ENCODE data around the gene ZNF727. TPM values are rescaled to one million over a fixed set of nuclear protein-coding genes. Genes with fewer than 3 reads are reported as not detected.
"Not testable (repeated sequence)": the region's sequence is repeated elsewhere in the genome, so short reads cannot be mapped to it uniquely, and the experiment has no call there.

Gene ZNF727
- total RNA-seq = 6.8 TPM

DNA sequence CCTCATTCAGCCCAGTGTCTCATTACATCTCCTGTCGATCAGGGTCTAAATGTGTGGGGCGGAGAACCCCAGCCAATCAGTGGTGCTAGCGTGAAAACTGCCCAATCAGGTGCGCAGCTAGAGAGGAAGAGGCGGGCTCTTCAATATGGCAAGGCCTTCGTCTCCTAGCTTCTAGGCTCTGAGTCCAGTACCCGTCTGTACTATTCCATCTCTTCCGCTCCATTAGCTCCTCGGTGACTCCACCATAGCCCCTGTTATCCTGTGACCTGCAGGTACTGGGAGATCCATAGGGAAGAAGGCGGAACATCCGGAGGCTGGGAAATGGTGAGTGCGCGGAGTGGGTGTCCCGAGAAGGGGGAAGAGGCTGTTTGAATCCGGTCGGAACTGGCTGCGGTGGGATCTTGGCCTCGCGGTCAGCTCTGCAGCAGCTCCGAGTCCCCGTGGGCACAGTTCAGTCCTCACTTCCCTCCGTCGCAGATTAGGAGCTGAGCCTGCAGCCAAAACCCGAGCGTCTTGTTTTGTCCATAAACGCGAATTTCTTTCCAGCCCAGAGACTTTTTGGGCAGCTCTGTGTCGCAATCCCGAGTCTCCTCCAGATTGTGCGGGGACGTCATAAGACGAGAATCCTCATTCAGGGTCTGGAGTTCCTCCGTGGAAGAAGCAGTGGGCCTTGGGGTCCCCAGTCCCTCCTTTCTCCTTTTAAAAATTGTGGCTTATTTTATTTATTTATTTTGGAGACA lies at the start of gene ZNF727:
Gene ZNF727, plus strand, starts transcription at position 134 of the 740 bp plus-strand sequence. Its CDS starts 188 bp downstream, at position 322.
- intact Hi-C loops (cut with DNase I) = no loop called here
- ATAC-seq = peak; percentile 99
- DNase-seq (ENCODE audit: low spot score) = peak; percentile 79

DNA sequence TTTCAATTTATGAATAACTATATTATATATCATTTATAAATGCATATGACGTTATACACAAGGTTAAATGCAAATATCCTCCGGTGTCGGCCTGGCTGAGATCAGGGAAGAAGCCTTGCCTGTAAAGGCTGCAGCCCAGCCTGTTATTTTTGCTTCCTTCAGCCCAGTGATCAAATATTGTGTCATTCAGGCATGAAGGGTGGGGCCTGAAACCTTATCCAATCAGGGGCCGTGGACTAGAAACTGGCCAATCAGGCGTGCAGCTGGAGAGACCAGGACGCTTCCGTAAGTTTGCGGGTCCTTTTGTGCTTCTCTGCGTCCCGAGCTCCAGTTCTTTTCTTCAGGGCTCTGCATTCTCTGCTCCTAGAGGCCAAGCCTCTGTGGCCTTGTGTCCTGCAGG lies 46.7 kb upstream of the ZNF727 start, which contains the start of gene ZNF722:
Gene ZNF722, plus strand, starts transcription at position 301 of the 400 bp plus-strand sequence. CDS start 113 bp downstream, outside the sequence.
- ATAC-seq (no peak), DNase-seq (ENCODE audit: low spot score) (no peak)
- intact Hi-C loops (cut with DNase I) = no loop called here

- DNase-seq (ENCODE audit: low spot score); ATAC-seq; intact Hi-C loops (cut with DNase I): not testable (repeated sequence)
Observed at GRCh38 chr7:64015496-64015895, 29.7 kb upstream of the ZNF727 start.

- DNase-seq (ENCODE audit: low spot score) = no peak
- intact Hi-C loops (cut with DNase I) = no loop called here
- ATAC-seq = no peak
Observed at GRCh38 chr7:64035388-64035787, 9.8 kb upstream of the ZNF727 start.

DNA sequence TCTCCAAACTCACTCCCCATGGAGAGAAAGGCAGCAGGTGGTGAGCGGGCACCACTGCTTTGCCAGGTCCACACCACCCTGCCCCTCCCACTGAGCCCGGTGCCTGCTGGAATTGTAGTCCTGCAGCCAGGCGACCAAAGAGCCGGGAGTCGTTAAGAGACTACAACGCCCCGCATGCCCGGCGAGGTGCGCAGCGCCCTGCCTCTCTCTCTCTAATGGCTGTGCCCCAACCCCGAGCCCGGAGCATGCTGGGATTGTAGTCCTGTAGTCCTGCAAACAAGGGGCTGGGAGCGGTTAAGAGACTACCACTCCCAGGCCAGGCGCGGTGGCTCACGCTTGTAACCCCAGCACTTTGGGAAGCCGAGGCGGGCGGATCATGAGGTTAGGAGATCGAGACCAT lies 8.1 kb upstream of the ZNF727 start:
- intact Hi-C loops (cut with DNase I) = no loop called here
- no peak for DNase-seq (ENCODE audit: low spot score)
- ATAC-seq = peak; percentile 45

DNA sequence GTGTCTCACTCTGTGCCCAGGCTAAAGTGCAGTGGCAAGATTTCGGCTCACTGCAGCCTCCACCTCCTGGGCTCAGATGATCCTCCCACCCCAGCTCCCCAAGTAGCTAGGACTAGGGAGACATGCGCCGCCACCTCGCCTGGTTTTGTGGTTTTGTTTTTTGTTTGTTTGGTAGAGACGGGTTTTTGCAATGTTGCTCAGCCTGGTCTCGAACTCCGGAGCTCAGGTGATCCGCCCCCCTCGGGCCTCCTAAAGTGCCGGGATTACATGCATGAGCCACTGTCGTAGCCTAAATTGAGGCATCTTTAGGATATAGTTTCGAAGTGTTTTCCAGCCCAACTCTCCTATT lies 781 bp downstream of the ZNF727 start:
- ATAC-seq (no peak), DNase-seq (ENCODE audit: low spot score) (no peak)
- intact Hi-C loops (cut with DNase I) = no loop called here

DNA sequence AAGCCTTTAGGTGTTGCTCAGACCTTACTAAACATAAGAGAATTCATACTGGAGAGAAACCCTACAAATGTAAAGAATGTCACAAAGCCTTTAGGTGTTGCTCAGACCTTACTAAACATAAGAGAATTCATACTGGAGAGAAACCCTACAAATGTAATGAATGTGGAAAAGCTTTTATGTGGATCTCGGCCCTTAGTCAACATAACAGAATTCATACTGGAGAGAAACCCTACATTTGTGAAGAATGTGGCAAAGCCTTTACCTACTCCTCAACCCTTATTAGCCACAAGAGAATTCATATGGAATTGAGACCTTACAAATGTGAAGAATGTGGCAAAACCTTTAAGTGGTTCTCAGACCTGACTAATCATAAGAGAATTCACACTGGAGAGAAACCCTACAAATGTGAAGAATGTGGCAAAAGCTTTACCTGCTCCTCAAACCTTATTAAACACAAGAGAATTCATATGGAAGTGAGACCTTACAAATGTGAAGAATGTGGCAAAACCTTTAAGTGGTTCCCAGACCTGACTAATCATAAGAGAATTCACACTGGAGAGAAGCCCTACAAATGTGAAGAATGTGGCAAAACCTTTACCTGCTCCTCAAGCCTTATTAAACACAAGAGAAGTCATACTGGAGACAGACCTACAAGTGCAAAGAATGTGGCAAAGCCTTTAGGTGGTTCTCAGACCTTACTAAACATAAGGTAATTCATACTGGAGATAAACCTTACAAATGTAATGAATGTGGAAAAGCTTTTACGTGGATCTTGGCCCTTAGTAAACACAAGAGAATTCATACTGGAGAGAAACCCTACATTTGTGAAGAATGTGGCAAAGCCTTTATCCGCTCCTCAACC lies 32.8 kb downstream of the ZNF727 start:
- intact Hi-C loops (cut with DNase I); ATAC-seq; DNase-seq (ENCODE audit: low spot score): not testable (repeated sequence)

DNA sequence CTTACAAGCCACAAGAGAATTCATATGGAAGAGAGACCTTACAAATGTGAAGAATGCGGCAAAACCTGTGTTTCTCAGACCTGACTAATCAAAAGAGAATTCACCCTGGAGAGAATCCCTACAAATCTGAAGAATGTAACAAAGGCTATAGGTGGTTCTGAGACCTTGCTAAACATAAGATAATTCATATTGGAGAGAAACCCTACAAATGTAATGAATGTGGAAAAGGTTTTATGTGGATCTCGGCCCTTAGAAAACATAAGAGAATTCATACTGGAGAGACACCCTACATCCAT lies 33.4 kb downstream of the ZNF727 start:
- intact Hi-C loops (cut with DNase I) = no loop called here
- ATAC-seq (no peak), DNase-seq (ENCODE audit: low spot score) (no peak)

DNA sequence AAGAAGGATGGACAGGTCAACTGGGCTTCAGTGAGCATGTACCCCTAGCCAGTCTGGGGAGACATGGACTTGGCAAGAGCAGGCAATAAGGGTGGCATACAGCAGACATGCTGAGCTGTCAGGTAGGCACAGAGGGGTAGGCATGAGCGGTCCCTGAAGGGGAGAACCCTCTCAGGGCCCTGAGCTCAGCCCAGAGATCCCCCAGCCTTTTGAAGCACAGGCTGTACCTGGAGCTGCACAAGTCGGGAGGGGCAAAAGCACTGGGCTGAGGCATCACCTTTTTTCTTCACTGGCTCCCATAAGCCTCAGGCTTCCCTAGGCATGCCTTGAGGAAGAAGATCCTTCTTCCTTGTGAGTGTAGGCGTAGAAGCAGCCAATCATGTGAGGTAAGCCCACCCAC lies 42.3 kb downstream of the ZNF727 start:
- intact Hi-C loops (cut with DNase I) = no loop called here
- no peak for ATAC-seq
- no peak for DNase-seq (ENCODE audit: low spot score)

GRCh38 chr7:64088863-64089262 lies 43.6 kb downstream of the ZNF727 start:
- intact Hi-C loops (cut with DNase I); DNase-seq (ENCODE audit: low spot score); ATAC-seq: not testable (repeated sequence)

Other genes starting within 250 kb of the ZNF727 start
- gene ZNF722, start 46.6 kb upstream of the ZNF727 start, total RNA-seq = not detected
- not detected for gene ZNF735, start 161.8 kb downstream of the ZNF727 start, total RNA-seq
- gene ZNF679, start 183.0 kb downstream of the ZNF727 start, total RNA-seq = not detected